Measurements from ENCODE around the gene GABRR2. TPM values are rescaled to one million over a fixed set of nuclear protein-coding genes. Genes with fewer than 3 reads are reported as not detected.

Gene GABRR2
- total RNA-seq, 2 donors from 2014 or later, result 0.52 to 1.3 TPM

GRCh38 chr6:89269981-89270380, 45.1 kb downstream of the GABRR2 start:
- H3K4me1 ChIP-seq, result peaks cover 3% of the 10 kb centered on the region
- ATAC-seq (no peak), DNase-seq (no peak)
- no peaks in the 10 kb centered on the region for H3K9me3 ChIP-seq
- no peak overlapping the region for H3K27ac ChIP-seq
- WGBS, 2 donors, result 53 to 75% methylated on average over 3 of the region's 3 CpGs
- H3K27me3 ChIP-seq, result no peaks in the 10 kb centered on the region
- intact Hi-C loops (cut with DNase I), result no loop called here
- H3K4me3 ChIP-seq, result no peak overlapping the region
- no peak for TF ChIP-seq POLR2A (IDR thresholded peaks at IDR 0.05)
- TF ChIP-seq, protein P1, sequence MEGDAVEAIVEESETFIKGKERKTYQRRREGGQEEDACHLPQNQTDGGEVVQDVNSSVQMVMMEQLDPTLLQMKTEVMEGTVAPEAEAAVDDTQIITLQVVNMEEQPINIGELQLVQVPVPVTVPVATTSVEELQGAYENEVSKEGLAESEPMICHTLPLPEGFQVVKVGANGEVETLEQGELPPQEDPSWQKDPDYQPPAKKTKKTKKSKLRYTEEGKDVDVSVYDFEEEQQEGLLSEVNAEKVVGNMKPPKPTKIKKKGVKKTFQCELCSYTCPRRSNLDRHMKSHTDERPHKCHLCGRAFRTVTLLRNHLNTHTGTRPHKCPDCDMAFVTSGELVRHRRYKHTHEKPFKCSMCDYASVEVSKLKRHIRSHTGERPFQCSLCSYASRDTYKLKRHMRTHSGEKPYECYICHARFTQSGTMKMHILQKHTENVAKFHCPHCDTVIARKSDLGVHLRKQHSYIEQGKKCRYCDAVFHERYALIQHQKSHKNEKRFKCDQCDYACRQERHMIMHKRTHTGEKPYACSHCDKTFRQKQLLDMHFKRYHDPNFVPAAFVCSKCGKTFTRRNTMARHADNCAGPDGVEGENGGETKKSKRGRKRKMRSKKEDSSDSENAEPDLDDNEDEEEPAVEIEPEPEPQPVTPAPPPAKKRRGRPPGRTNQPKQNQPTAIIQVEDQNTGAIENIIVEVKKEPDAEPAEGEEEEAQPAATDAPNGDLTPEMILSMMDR (IDR thresholded peaks at IDR 0.05), result no peak
- no peaks in the 10 kb centered on the region for H3K36me3 ChIP-seq (replicated peaks in 1 of 2; ENCODE audit: insufficient read depth in 1 of 2, low read depth in 2 of 2)

DNA sequence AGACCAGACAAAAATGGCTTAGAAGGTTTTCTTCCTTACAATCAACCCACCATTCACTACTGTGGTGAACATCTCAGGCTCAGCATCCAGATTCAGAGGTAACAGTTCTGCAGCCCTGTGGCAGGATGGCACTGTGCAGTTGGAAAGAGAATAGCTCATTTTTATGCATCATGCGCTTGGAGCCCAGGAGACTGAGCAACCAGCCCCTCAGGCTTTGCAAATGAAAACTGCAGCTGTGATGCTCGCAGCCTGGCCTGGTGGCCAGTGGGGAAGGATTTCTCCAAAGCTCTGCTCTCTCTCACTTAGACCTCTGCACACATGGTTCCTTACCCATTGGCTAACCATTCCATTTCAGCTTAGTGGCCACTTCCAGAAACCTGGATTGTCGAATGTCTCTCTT, 45.8 kb downstream of the GABRR2 start:
- H3K36me3 ChIP-seq (replicated peaks in 1 of 2; ENCODE audit: insufficient read depth in 1 of 2, low read depth in 2 of 2), result no peaks in the 10 kb centered on the region
- TF ChIP-seq, protein P1 (IDR thresholded peaks at IDR 0.05), result no peak
- no peak for TF ChIP-seq POLR2A (IDR thresholded peaks at IDR 0.05)
- H3K27ac ChIP-seq, result no peak overlapping the region
- DNase-seq (no peak), ATAC-seq (no peak)
- intact Hi-C loops (cut with DNase I), result no loop called here
- no peaks in the 10 kb centered on the region for H3K27me3 ChIP-seq
- 88 to 96% methylated on average over 2 to 3 of the region's 3 CpGs for WGBS, 2 donors
- no peaks in the 10 kb centered on the region for H3K9me3 ChIP-seq
- H3K4me3 ChIP-seq, result no peak overlapping the region
- peaks cover 3% of the 10 kb centered on the region for H3K4me1 ChIP-seq

- 82 to 84% methylated on average over 6 to 7 of the region's 7 CpGs for WGBS, 2 donors
- no peak overlapping the region for H3K27ac ChIP-seq
- H3K36me3 ChIP-seq (replicated peaks in 1 of 2; ENCODE audit: insufficient read depth in 1 of 2, low read depth in 2 of 2), result no peaks in the 10 kb centered on the region
- no peak for DNase-seq
- no peak for ATAC-seq
- no peak overlapping the region for H3K4me3 ChIP-seq
- no peaks in the 10 kb centered on the region for H3K9me3 ChIP-seq
- peaks cover under 1% of the 10 kb centered on the region for H3K4me1 ChIP-seq
- TF ChIP-seq, protein P1 (IDR thresholded peaks at IDR 0.05), result no peak
- no peak for TF ChIP-seq POLR2A (IDR thresholded peaks at IDR 0.05)
- H3K27me3 ChIP-seq, result no peaks in the 10 kb centered on the region
- intact Hi-C loops (cut with DNase I), result no loop called here
These were observed 46.3 kb downstream of the GABRR2 start for GRCh38 chr6:89268776-89269175.

GRCh38 chr6:89267918-89268317, 47.2 kb downstream of the GABRR2 start:
- no peak for ATAC-seq
- 81 to 93% methylated on average over 4 of the region's 4 CpGs for WGBS, 2 donors
- intact Hi-C loops (cut with DNase I), result no loop called here
- Histone ChIP-seq H3K27ac (no peak overlapping the region), H3K27me3 (no peaks in the 10 kb centered on the region), H3K9me3 (no peaks in the 10 kb centered on the region), H3K4me1 (no peaks in the 10 kb centered on the region), H3K4me3 (no peak overlapping the region), H3K36me3 (replicated peaks in 1 of 2; ENCODE audit: insufficient read depth in 1 of 2, low read depth in 2 of 2) (no peaks in the 10 kb centered on the region)
- no peak for DNase-seq
- TF ChIP-seq, protein P1 (IDR thresholded peaks at IDR 0.05), result no peak
- TF ChIP-seq POLR2A (IDR thresholded peaks at IDR 0.05), result no peak

- DNase-seq (no peak), ATAC-seq (no peak)
- Histone ChIP-seq H3K9me3 (no peaks in the 10 kb centered on the region), H3K27ac (no peak overlapping the region), H3K36me3 (replicated peaks in 1 of 2; ENCODE audit: insufficient read depth in 1 of 2, low read depth in 2 of 2) (no peaks in the 10 kb centered on the region), H3K27me3 (no peaks in the 10 kb centered on the region), H3K4me1 (peaks cover 13% of the 10 kb centered on the region), H3K4me3 (no peak overlapping the region)
- TF ChIP-seq, protein P1 (IDR thresholded peaks at IDR 0.05), result no peak
- no peak for TF ChIP-seq POLR2A (IDR thresholded peaks at IDR 0.05)
- intact Hi-C loops (cut with DNase I), result no loop called here
- 85 to 87% methylated on average over 20 of the region's 20 CpGs for WGBS, 2 donors
These were observed 50.8 kb downstream of the GABRR2 start for GRCh38 chr6:89264296-89264695.
